WTC11 (cell line): ENCODE results near the gene WDR33. TPM values are rescaled to one million over a fixed set of nuclear protein-coding genes. Genes with fewer than 3 reads are reported as not detected.

Experiments used
- ATAC-seq: fragments of 200-7000 bp; cut with Tn5 transposase; 2 replicates; pipeline ENCODE4 v1.10.0; 2021; ENCODE audit warnings: mild to moderate bottlenecking, moderate library complexity
- CTCF ChIA-PET: fragments of 300-600 bp; sonication (Branson Sonifier 250); formaldehyde crosslinking; loops from one replicate; lab custom pipeline; 2021; ENCODE audit warnings: antibody characterized with exemption; lab: Charles Lee
- POLR2A ChIA-PET: fragments of 350-600 bp; sonication (Branson Sonifier 250); formaldehyde crosslinking; loops from one replicate; lab custom pipeline; 2021; ENCODE audit warnings: antibody characterized with exemption; lab: Charles Lee
- DNase-seq: peaks from one replicate; pipeline ENCODE4 v3.0.0; 2021; ENCODE audit warnings: low spot score
- H3K27ac Mint-ChIP-seq: 2 replicates; pipeline ENCODE4 v1.8.0; 2021; ENCODE audit warnings: mixed read lengths
- H3K27me3 Mint-ChIP-seq: 2 replicates; pipeline ENCODE4 v1.8.0; 2021; ENCODE audit warnings: low read depth, mild to moderate bottlenecking, moderate library complexity, mixed read lengths
- H3K36me3 Mint-ChIP-seq: 2 replicates; pipeline ENCODE4 v1.8.0; 2021; ENCODE audit warnings: mixed read lengths
- H3K4me1 Mint-ChIP-seq: 2 replicates; pipeline ENCODE4 v1.8.0; 2022; ENCODE audit warnings: mixed read lengths
- H3K4me3 Mint-ChIP-seq: 2 replicates; pipeline ENCODE4 v1.8.0; 2021; ENCODE audit warnings: mild to moderate bottlenecking, moderate library complexity, mixed read lengths
- H3K9me3 Mint-ChIP-seq: 2 replicates; pipeline ENCODE4 v1.8.0; 2021; ENCODE audit warnings: mixed read lengths
- AR ChIP-seq: fragments of 250-450 bp; sonication (Bioruptor Pico); IDR thresholded peaks from 2 replicates; pipeline ENCODE4 v1.9.0; 2021; ENCODE audit warnings: mild to moderate bottlenecking
- ETV6 ChIP-seq: sonication (generic); formaldehyde crosslinking; IDR thresholded peaks from 2 replicates; pipeline ENCODE4 v1.8.1; 2022; ENCODE audit warnings: mild to moderate bottlenecking, missing genetic modification reagents
- FOXJ3 ChIP-seq: sonication (generic); formaldehyde crosslinking; IDR thresholded peaks from 2 replicates; pipeline ENCODE4 v1.9.0; 2021; ENCODE audit warnings: missing genetic modification reagents, mild to moderate bottlenecking, borderline replicate concordance
- FOXK1 ChIP-seq: sonication (generic); formaldehyde crosslinking; IDR thresholded peaks from 2 replicates; pipeline ENCODE4 v1.8.0; 2022; ENCODE audit warnings: mild to moderate bottlenecking, moderate library complexity, missing genetic modification reagents
- FOXP1 ChIP-seq: sonication (generic); formaldehyde crosslinking; IDR thresholded peaks from 2 replicates; pipeline ENCODE4 v1.8.0; 2022; ENCODE audit warnings: missing genetic modification reagents, mild to moderate bottlenecking, moderate library complexity, borderline replicate concordance
- MYBL2 ChIP-seq: sonication (generic); formaldehyde crosslinking; IDR thresholded peaks from 2 replicates; pipeline ENCODE4 v1.8.1; 2023; ENCODE audit warnings: mild to moderate bottlenecking, moderate library complexity, missing genetic modification reagents
- NFATC4 ChIP-seq: fragments of 250-450 bp; sonication (Bioruptor Pico); IDR thresholded peaks from 2 replicates; pipeline ENCODE4 v1.9.0; 2021; ENCODE audit warnings: mild to moderate bottlenecking
- NFE2L1 ChIP-seq: sonication (generic); formaldehyde crosslinking; IDR thresholded peaks from 2 replicates; pipeline ENCODE4 v1.8.1; 2023; ENCODE audit warnings: missing genetic modification reagents
- NR3C1 ChIP-seq: sonication (generic); formaldehyde crosslinking; conservative IDR thresholded peaks from 2 replicates; pipeline ENCODE4 v1.8.1; 2023; ENCODE audit warnings: low read depth, mild to moderate bottlenecking, missing genetic modification reagents
- PRRX2 ChIP-seq: fragments of 250-450 bp; sonication (Bioruptor Pico); IDR thresholded peaks from 2 replicates; pipeline ENCODE4 v1.8.0; 2021; ENCODE audit warnings: mild to moderate bottlenecking
- RORB ChIP-seq: fragments of 250-450 bp; sonication (Bioruptor Pico); IDR thresholded peaks from 2 replicates; pipeline ENCODE4 v1.9.0; 2021; ENCODE audit warnings: mild to moderate bottlenecking
- SMAD4 ChIP-seq: sonication (generic); formaldehyde crosslinking; IDR thresholded peaks from 2 replicates; pipeline ENCODE4 v1.8.0; 2022; ENCODE audit warnings: mild to moderate bottlenecking, missing genetic modification reagents
- TEAD4 ChIP-seq: sonication (generic); formaldehyde crosslinking; IDR thresholded peaks from 2 replicates; pipeline ENCODE4 v1.8.0; 2022; ENCODE audit warnings: mild to moderate bottlenecking, missing genetic modification reagents
- ZBTB43 ChIP-seq: sonication (generic); formaldehyde crosslinking; IDR thresholded peaks from 2 replicates; pipeline ENCODE4 v1.8.1; 2023; ENCODE audit warnings: mild to moderate bottlenecking, missing genetic modification reagents
- ZNF121 ChIP-seq: sonication (generic); formaldehyde crosslinking; IDR thresholded peaks from 2 replicates; pipeline ENCODE4 v1.8.0; 2023; ENCODE audit warnings: missing genetic modification reagents
- total RNA-seq: library from RNA; stranded (reverse); gene quantifications from 3 replicates; pipeline ENCODE4 v1.2.3, GENCODE V29; 2021
- TF ChIP-seq, protein P1 (sequence below): fragments of 200-600 bp; IDR thresholded peaks from 2 replicates; pipeline ENCODE4 v1.8.0; 2022; ENCODE audit warnings: antibody characterized with exemption
- TF ChIP-seq, protein P2 (sequence below): fragments of 250-450 bp; sonication (Bioruptor Pico); IDR thresholded peaks from 2 replicates; pipeline ENCODE4 v1.8.0; 2021; ENCODE audit warnings: mild to moderate bottlenecking
- TF ChIP-seq, protein P3 (sequence below): sonication (generic); formaldehyde crosslinking; IDR thresholded peaks from 2 replicates; pipeline ENCODE4 v1.8.0; 2023; ENCODE audit warnings: mild to moderate bottlenecking, missing genetic modification reagents
- TF ChIP-seq, protein P4 (sequence below): sonication (generic); formaldehyde crosslinking; IDR thresholded peaks from 2 replicates; pipeline ENCODE4 v1.8.1; 2023; ENCODE audit warnings: mild to moderate bottlenecking, missing genetic modification reagents, moderate library complexity
- TF ChIP-seq, protein P5 (sequence below): sonication (generic); formaldehyde crosslinking; conservative IDR thresholded peaks from 2 replicates; pipeline ENCODE4 v1.8.1; 2022; ENCODE audit warnings: mild to moderate bottlenecking, missing genetic modification reagents

WDR33 gene
- total RNA-seq, 1 experiment from 2014 or later, result 67.1 TPM

DNA sequence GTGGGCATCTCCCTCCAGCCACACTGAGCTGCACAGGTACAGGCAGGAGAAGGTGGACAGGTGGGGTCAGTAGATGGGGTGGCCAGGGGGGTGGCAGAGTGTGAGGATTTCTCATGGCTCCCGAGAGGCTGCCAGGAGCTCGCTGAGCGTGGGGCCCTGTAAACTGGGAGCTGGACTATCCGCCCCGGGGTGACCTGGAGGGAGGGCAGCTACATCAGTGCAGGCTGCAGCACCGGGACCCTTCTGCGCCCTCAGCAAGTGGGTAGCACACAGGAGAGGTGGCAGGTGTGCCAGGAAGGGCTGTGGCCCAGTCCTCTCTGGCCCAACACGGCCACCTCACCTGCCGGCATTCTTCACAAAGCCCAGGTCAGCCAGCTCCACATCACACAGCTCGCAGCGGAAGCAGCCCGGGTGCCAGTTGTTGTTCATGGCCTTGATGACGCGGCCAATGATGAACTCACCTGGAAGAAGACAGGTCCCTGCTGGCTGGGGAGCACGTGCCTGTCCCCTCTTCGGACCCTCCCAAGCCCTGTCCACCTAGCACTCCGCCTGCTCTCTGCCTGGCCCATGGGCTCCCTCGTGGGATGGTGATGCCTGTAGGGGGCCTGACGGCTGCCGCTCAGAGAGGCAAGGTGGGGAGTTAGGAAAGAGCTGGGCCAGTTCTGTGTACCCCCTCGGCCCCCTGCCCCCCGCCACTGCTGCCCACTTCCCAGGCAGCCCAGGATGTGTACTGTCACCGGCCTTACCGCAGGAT is 156.7 kb downstream of the WDR33 start:
- TF ChIP-seq NR3C1, result no peak
- TF ChIP-seq ZBTB43 (CRISPR knock-in tag), result no peak
- no peak for TF ChIP-seq SMAD4 (CRISPR knock-in tag)
- TF ChIP-seq, protein P1, sequence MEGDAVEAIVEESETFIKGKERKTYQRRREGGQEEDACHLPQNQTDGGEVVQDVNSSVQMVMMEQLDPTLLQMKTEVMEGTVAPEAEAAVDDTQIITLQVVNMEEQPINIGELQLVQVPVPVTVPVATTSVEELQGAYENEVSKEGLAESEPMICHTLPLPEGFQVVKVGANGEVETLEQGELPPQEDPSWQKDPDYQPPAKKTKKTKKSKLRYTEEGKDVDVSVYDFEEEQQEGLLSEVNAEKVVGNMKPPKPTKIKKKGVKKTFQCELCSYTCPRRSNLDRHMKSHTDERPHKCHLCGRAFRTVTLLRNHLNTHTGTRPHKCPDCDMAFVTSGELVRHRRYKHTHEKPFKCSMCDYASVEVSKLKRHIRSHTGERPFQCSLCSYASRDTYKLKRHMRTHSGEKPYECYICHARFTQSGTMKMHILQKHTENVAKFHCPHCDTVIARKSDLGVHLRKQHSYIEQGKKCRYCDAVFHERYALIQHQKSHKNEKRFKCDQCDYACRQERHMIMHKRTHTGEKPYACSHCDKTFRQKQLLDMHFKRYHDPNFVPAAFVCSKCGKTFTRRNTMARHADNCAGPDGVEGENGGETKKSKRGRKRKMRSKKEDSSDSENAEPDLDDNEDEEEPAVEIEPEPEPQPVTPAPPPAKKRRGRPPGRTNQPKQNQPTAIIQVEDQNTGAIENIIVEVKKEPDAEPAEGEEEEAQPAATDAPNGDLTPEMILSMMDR, result no peak
- TF ChIP-seq ETV6, result no peak
- TF ChIP-seq, protein P2, sequence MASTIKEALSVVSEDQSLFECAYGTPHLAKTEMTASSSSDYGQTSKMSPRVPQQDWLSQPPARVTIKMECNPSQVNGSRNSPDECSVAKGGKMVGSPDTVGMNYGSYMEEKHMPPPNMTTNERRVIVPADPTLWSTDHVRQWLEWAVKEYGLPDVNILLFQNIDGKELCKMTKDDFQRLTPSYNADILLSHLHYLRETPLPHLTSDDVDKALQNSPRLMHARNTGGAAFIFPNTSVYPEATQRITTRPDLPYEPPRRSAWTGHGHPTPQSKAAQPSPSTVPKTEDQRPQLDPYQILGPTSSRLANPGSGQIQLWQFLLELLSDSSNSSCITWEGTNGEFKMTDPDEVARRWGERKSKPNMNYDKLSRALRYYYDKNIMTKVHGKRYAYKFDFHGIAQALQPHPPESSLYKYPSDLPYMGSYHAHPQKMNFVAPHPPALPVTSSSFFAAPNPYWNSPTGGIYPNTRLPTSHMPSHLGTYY (CRISPR knock-in tag), result no peak
- TF ChIP-seq TEAD4 (CRISPR knock-in tag), result no peak
- TF ChIP-seq, protein P3, sequence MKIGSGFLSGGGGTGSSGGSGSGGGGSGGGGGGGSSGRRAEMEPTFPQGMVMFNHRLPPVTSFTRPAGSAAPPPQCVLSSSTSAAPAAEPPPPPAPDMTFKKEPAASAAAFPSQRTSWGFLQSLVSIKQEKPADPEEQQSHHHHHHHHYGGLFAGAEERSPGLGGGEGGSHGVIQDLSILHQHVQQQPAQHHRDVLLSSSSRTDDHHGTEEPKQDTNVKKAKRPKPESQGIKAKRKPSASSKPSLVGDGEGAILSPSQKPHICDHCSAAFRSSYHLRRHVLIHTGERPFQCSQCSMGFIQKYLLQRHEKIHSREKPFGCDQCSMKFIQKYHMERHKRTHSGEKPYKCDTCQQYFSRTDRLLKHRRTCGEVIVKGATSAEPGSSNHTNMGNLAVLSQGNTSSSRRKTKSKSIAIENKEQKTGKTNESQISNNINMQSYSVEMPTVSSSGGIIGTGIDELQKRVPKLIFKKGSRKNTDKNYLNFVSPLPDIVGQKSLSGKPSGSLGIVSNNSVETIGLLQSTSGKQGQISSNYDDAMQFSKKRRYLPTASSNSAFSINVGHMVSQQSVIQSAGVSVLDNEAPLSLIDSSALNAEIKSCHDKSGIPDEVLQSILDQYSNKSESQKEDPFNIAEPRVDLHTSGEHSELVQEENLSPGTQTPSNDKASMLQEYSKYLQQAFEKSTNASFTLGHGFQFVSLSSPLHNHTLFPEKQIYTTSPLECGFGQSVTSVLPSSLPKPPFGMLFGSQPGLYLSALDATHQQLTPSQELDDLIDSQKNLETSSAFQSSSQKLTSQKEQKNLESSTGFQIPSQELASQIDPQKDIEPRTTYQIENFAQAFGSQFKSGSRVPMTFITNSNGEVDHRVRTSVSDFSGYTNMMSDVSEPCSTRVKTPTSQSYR (CRISPR knock-in tag), result no peak
- no peak for TF ChIP-seq AR (CRISPR knock-in tag)
- no peak for TF ChIP-seq FOXP1
- TF ChIP-seq MYBL2 (CRISPR knock-in tag), result no peak
- no peak for TF ChIP-seq PRRX2 (CRISPR knock-in tag)
- no peak for TF ChIP-seq NFE2L1 (CRISPR knock-in tag)
- TF ChIP-seq, protein P4, sequence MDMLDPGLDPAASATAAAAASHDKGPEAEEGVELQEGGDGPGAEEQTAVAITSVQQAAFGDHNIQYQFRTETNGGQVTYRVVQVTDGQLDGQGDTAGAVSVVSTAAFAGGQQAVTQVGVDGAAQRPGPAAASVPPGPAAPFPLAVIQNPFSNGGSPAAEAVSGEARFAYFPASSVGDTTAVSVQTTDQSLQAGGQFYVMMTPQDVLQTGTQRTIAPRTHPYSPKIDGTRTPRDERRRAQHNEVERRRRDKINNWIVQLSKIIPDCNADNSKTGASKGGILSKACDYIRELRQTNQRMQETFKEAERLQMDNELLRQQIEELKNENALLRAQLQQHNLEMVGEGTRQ (CRISPR knock-in tag), result no peak
- TF ChIP-seq NFATC4 (CRISPR knock-in tag), result no peak
- TF ChIP-seq FOXJ3 (CRISPR knock-in tag), result no peak
- TF ChIP-seq ZNF121 (CRISPR knock-in tag), result no peak
- TF ChIP-seq RORB (CRISPR knock-in tag), result no peak
- TF ChIP-seq, protein P5, sequence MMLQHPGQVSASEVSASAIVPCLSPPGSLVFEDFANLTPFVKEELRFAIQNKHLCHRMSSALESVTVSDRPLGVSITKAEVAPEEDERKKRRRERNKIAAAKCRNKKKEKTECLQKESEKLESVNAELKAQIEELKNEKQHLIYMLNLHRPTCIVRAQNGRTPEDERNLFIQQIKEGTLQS (CRISPR knock-in tag), result no peak
- no peak for TF ChIP-seq FOXK1 (CRISPR knock-in tag)
- H3K4me1 Mint-ChIP-seq, result peaks cover 2% of the 10 kb centered on the region; the same call in 1 of the 2 replicates
- CTCF ChIA-PET, result interaction anchor here (0.6 to 5.1 kb wide), 3 partner anchors 42 to 453 kb away, joined by 3 to 59 read pairs (median 5); no protein-coding TSS in a partner anchor
- ATAC-seq (no peak), DNase-seq (no peak)
- POLR2A ChIA-PET, result no interaction called here
- H3K4me3 Mint-ChIP-seq, result no peak overlapping the region
- H3K36me3 Mint-ChIP-seq, result no peaks in the 10 kb centered on the region
- peaks cover 2% of the 10 kb centered on the region; the same call in 1 of the 2 replicates for H3K27me3 Mint-ChIP-seq
- no peaks in the 10 kb centered on the region for H3K9me3 Mint-ChIP-seq
- H3K27ac Mint-ChIP-seq, result no peak overlapping the region
